ENCODE measurements around the gene MKNK2. TPM values are rescaled to one million over a fixed set of nuclear protein-coding genes. Genes with fewer than 3 reads are reported as not detected.
"Not testable (repeated sequence)": the region's sequence is repeated elsewhere in the genome, so short reads cannot be mapped to it uniquely, and the experiment has no call there.

Gene MKNK2
- total and polyA plus RNA-seq, 2 donors (not counting 1 experiment from before 2014, with no cell fraction given) = 440 to 777 TPM

GRCh38 chr19:2034729-2035589 lies 16.1 kb downstream of the MKNK2 start:
- peak overlapping the region; percentile 37 for H3K27ac Mint-ChIP-seq

DNA sequence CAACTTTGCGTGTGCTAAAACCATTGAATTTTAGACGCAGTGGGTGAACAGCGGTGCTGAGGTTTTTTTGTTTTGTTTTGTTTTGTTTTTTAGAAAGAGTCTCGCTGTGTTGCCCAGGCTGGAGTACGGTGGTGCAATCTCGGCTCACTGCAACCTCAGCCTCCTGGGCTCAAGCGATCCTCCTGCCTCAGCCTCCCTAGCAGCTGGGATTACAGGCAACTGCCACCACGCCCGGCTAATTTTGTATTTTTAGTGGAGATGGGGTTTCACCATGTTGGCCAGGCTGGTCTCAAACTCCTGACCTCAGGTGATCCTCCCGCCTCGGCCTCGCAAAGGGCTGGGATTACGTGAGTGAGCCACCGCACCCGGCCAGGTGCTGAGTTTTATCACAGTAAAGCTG lies 16.8 kb downstream of the MKNK2 start:
- not testable (repeated sequence) for H2AFZ ChIP-seq (ENCODE audit: insufficient read depth, low read depth, low read length, poor library complexity, severe bottlenecking); H3K4me3 ChIP-seq (ENCODE audit: control extremely low read depth in 1 of 5, extremely low read depth in 1 of 5, insufficient read depth in 1 of 5, low read depth in 2 of 5, low read length in 4 of 5); H3K27me3 ChIP-seq (replicated peaks in 1 of 4; ENCODE audit: control extremely low read depth in 1 of 4, control insufficient read depth in 3 of 4, insufficient read depth in 4 of 4, low read length in 3 of 4); ATAC-seq (ENCODE audit: low read depth); H3K27me3 Mint-ChIP-seq; H3K9me3 Mint-ChIP-seq (ENCODE audit: insufficient read depth); H3K9ac ChIP-seq (ENCODE audit: low read length); DNase-seq; H3K4me3 Mint-ChIP-seq; H3K79me2 ChIP-seq (ENCODE audit: control insufficient read depth, insufficient read depth, low read length); H3K27ac Mint-ChIP-seq; H3K4me2 ChIP-seq (replicated peaks; ENCODE audit: low read depth, low read length, poor library complexity, severe bottlenecking); H3K27ac ChIP-seq (ENCODE audit: low read length in 2 of 2)
- intact Hi-C loops (cut with micrococcal nuclease) = loop anchor here (2.0 kb wide), 1 partner anchor 17 kb away; the partner anchor contains the start of gene MKNK2
- ChIA-PET CTCF (interaction anchor here (1.9 kb wide), 1 partner anchor 15 kb away, joined by 11 read pairs; no protein-coding TSS in a partner anchor), POLR2A (interaction anchor here (0.6 to 2.6 kb wide), 3 partner anchors 17 to 177 kb away, joined by 4 to 11 read pairs (median 10); partner anchors contain the start of gene MKNK2)
- peaks cover 34% of the 10 kb centered on the region for H3K4me1 Mint-ChIP-seq
- 96% methylated on average over 14 of the region's 15 CpGs for WGBS (ENCODE audit: insufficient coverage)
- Histone ChIP-seq H3K9me3 (ENCODE audit: control extremely low read depth in 1 of 3, control insufficient read depth in 2 of 3, insufficient read depth in 1 of 3, low read length in 2 of 3) (peaks cover 0 to 22% (median 5%) of the 10 kb centered on the region in 3 donors), H3K36me3 (replicated peaks in 1 of 2; ENCODE audit: control extremely low read depth in 1 of 2, control insufficient read depth in 1 of 2, extremely low read depth in 1 of 2, insufficient read depth in 2 of 2, low read length in 1 of 2) (peaks cover 0 to 16% of the 10 kb centered on the region in 2 experiments), H4K20me1 (ENCODE audit: control insufficient read depth, insufficient read depth, low read length, poor library complexity, severe bottlenecking) (peaks cover 28% of the 10 kb centered on the region), H3K4me1 (ENCODE audit: control insufficient read depth in 2 of 2, insufficient read depth in 2 of 2, low read length in 2 of 2) (peaks cover 17 to 37% of the 10 kb centered on the region in 2 donors)

More at GRCh38 chr19:2034729-2035589, 16.1 kb downstream of the MKNK2 start:
- ChIA-PET CTCF (no interaction called here), POLR2A (interaction anchor here (0.6 to 2.6 kb wide), 5 partner anchors 16 to 178 kb away, joined by 3 to 11 read pairs (median 10); partner anchors contain the start of gene MKNK2)
- H3K4me3 ChIP-seq (ENCODE audit: control extremely low read depth in 1 of 5, extremely low read depth in 1 of 5, insufficient read depth in 1 of 5, low read depth in 2 of 5, low read length in 4 of 5) = no peak overlapping the region
- peaks cover 0 to 22% (median 5%) of the 10 kb centered on the region in 3 donors for H3K9me3 ChIP-seq (ENCODE audit: control extremely low read depth in 1 of 3, control insufficient read depth in 2 of 3, insufficient read depth in 1 of 3, low read length in 2 of 3)
- peaks cover 35% of the 10 kb centered on the region for H4K20me1 ChIP-seq (ENCODE audit: control insufficient read depth, insufficient read depth, low read length, poor library complexity, severe bottlenecking)
- H3K4me1 ChIP-seq (ENCODE audit: control insufficient read depth in 2 of 2, insufficient read depth in 2 of 2, low read length in 2 of 2) = peaks cover 17 to 37% of the 10 kb centered on the region in 2 donors
- Mint-ChIP-seq H3K9me3 (ENCODE audit: insufficient read depth) (no peaks in the 10 kb centered on the region), H3K27me3 (no peaks in the 10 kb centered on the region), H3K4me1 (peaks cover 36% of the 10 kb centered on the region), H3K4me3 (no peak overlapping the region)
- peaks cover 0 to 23% of the 10 kb centered on the region in 2 experiments for H3K36me3 ChIP-seq (replicated peaks in 1 of 2; ENCODE audit: control extremely low read depth in 1 of 2, control insufficient read depth in 1 of 2, extremely low read depth in 1 of 2, insufficient read depth in 2 of 2, low read length in 1 of 2)
- intact Hi-C loops (cut with micrococcal nuclease) = loop anchor here (2.0 kb wide), 1 partner anchor 16 kb away; the partner anchor contains the start of gene MKNK2
- H2AFZ ChIP-seq (ENCODE audit: insufficient read depth, low read depth, low read length, poor library complexity, severe bottlenecking) = no peak overlapping the region
- DNase-seq (peak; percentile 78), ATAC-seq (ENCODE audit: low read depth) (peak; percentile 60)
- H3K27me3 ChIP-seq (replicated peaks in 1 of 4; ENCODE audit: control extremely low read depth in 1 of 4, control insufficient read depth in 3 of 4, insufficient read depth in 4 of 4, low read length in 3 of 4) = no peaks in the 10 kb centered on the region
- H3K4me2 ChIP-seq (replicated peaks; ENCODE audit: low read depth, low read length, poor library complexity, severe bottlenecking) = peak overlapping the region; percentile 6
- H3K27ac ChIP-seq (ENCODE audit: low read length in 2 of 2) = no peak overlapping the region
- no peak overlapping the region for H3K9ac ChIP-seq (ENCODE audit: low read length)
- H3K79me2 ChIP-seq (ENCODE audit: control insufficient read depth, insufficient read depth, low read length) = peaks cover 2% of the 10 kb centered on the region
- TF ChIP-seq, protein P1, sequence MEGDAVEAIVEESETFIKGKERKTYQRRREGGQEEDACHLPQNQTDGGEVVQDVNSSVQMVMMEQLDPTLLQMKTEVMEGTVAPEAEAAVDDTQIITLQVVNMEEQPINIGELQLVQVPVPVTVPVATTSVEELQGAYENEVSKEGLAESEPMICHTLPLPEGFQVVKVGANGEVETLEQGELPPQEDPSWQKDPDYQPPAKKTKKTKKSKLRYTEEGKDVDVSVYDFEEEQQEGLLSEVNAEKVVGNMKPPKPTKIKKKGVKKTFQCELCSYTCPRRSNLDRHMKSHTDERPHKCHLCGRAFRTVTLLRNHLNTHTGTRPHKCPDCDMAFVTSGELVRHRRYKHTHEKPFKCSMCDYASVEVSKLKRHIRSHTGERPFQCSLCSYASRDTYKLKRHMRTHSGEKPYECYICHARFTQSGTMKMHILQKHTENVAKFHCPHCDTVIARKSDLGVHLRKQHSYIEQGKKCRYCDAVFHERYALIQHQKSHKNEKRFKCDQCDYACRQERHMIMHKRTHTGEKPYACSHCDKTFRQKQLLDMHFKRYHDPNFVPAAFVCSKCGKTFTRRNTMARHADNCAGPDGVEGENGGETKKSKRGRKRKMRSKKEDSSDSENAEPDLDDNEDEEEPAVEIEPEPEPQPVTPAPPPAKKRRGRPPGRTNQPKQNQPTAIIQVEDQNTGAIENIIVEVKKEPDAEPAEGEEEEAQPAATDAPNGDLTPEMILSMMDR (IDR thresholded peaks at IDR 0.05) = no peak
- TF ChIP-seq EZH2 (IDR thresholded peaks at IDR 0.05; ENCODE audit: borderline replicate concordance, insufficient read depth, low read depth, low read length, poor library complexity, severe bottlenecking) = no peak
- 51% methylated on average over 32 of the region's 34 CpGs for WGBS (ENCODE audit: insufficient coverage)

Data from B cell (primary cell).